Measurements from ENCODE around the gene OLA1.

DNA sequence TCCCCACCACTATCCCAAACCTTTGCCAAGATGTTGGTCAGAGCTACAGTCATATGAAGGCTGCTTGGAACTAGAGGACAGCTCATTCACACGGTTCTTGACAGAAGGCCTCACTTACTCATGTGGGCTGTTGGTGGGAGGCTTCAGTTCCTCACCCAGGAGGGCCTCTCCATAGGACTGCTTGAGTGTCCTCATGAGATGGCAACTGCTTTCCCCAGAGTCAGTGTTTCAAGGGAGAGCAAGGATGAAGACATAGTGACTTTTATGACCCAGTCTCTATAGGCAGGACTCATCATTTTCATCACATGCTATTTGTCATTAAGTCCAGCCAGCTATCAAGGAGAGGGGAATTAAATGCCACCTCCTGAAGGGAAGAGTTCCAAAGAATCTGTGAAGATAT lies 33.4 kb upstream of the OLA1 start:
- TF ChIP-seq, protein P1, sequence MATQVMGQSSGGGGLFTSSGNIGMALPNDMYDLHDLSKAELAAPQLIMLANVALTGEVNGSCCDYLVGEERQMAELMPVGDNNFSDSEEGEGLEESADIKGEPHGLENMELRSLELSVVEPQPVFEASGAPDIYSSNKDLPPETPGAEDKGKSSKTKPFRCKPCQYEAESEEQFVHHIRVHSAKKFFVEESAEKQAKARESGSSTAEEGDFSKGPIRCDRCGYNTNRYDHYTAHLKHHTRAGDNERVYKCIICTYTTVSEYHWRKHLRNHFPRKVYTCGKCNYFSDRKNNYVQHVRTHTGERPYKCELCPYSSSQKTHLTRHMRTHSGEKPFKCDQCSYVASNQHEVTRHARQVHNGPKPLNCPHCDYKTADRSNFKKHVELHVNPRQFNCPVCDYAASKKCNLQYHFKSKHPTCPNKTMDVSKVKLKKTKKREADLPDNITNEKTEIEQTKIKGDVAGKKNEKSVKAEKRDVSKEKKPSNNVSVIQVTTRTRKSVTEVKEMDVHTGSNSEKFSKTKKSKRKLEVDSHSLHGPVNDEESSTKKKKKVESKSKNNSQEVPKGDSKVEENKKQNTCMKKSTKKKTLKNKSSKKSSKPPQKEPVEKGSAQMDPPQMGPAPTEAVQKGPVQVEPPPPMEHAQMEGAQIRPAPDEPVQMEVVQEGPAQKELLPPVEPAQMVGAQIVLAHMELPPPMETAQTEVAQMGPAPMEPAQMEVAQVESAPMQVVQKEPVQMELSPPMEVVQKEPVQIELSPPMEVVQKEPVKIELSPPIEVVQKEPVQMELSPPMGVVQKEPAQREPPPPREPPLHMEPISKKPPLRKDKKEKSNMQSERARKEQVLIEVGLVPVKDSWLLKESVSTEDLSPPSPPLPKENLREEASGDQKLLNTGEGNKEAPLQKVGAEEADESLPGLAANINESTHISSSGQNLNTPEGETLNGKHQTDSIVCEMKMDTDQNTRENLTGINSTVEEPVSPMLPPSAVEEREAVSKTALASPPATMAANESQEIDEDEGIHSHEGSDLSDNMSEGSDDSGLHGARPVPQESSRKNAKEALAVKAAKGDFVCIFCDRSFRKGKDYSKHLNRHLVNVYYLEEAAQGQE (IDR thresholded peaks at IDR 0.05; ENCODE audit: low read depth): no peak
- TF ChIP-seq TAF1 (IDR thresholded peaks at IDR 0.05; ENCODE audit: low read depth) (no peak), EP300 (IDR thresholded peaks at IDR 0.05; ENCODE audit: borderline replicate concordance) (no peak), YY1 (IDR thresholded peaks at IDR 0.05; ENCODE audit: low read depth) (no peak)
- TF ChIP-seq, protein P2, sequence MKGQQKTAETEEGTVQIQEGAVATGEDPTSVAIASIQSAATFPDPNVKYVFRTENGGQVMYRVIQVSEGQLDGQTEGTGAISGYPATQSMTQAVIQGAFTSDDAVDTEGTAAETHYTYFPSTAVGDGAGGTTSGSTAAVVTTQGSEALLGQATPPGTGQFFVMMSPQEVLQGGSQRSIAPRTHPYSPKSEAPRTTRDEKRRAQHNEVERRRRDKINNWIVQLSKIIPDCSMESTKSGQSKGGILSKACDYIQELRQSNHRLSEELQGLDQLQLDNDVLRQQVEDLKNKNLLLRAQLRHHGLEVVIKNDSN (IDR thresholded peaks at IDR 0.05): no peak
- TF ChIP-seq, protein P3, sequence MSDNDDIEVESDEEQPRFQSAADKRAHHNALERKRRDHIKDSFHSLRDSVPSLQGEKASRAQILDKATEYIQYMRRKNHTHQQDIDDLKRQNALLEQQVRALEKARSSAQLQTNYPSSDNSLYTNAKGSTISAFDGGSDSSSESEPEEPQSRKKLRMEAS (IDR thresholded peaks at IDR 0.05): no peak
